ENCODE results near the gene ETDA.

Gene ETDA

DNA sequence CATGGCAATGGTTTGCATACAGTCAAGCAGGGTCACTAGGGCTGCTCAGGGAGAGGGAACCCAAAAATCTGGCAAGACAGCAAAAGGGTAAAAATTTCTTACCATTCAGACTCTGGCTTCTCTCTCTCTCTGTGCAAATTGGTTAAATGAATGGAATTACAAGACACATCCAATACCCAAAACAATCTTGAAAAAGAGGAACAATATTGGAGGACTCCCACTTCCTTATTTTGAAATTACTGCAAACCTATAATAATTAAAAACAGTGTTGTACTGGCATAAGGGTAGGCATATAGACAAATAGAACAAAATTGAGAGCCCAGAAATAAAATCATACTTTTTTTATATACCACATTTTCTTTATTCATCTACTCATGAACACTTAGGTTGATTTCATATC lies 24.1 kb downstream of the ETDA start:
- Histone ChIP-seq H3K4me3 (replicated peaks; ENCODE audit: insufficient read depth, low read length) (no peak overlapping the region), H3K27ac (replicated peaks) (no peak overlapping the region), H3K27me3 (ENCODE audit: insufficient read depth, poor library complexity, severe bottlenecking) (no peaks in the 10 kb centered on the region)
- TF ChIP-seq, protein P1, sequence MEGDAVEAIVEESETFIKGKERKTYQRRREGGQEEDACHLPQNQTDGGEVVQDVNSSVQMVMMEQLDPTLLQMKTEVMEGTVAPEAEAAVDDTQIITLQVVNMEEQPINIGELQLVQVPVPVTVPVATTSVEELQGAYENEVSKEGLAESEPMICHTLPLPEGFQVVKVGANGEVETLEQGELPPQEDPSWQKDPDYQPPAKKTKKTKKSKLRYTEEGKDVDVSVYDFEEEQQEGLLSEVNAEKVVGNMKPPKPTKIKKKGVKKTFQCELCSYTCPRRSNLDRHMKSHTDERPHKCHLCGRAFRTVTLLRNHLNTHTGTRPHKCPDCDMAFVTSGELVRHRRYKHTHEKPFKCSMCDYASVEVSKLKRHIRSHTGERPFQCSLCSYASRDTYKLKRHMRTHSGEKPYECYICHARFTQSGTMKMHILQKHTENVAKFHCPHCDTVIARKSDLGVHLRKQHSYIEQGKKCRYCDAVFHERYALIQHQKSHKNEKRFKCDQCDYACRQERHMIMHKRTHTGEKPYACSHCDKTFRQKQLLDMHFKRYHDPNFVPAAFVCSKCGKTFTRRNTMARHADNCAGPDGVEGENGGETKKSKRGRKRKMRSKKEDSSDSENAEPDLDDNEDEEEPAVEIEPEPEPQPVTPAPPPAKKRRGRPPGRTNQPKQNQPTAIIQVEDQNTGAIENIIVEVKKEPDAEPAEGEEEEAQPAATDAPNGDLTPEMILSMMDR (IDR thresholded peaks at IDR 0.05; ENCODE audit: insufficient read depth, low read length) = no peak
- TF ChIP-seq, protein P2, sequence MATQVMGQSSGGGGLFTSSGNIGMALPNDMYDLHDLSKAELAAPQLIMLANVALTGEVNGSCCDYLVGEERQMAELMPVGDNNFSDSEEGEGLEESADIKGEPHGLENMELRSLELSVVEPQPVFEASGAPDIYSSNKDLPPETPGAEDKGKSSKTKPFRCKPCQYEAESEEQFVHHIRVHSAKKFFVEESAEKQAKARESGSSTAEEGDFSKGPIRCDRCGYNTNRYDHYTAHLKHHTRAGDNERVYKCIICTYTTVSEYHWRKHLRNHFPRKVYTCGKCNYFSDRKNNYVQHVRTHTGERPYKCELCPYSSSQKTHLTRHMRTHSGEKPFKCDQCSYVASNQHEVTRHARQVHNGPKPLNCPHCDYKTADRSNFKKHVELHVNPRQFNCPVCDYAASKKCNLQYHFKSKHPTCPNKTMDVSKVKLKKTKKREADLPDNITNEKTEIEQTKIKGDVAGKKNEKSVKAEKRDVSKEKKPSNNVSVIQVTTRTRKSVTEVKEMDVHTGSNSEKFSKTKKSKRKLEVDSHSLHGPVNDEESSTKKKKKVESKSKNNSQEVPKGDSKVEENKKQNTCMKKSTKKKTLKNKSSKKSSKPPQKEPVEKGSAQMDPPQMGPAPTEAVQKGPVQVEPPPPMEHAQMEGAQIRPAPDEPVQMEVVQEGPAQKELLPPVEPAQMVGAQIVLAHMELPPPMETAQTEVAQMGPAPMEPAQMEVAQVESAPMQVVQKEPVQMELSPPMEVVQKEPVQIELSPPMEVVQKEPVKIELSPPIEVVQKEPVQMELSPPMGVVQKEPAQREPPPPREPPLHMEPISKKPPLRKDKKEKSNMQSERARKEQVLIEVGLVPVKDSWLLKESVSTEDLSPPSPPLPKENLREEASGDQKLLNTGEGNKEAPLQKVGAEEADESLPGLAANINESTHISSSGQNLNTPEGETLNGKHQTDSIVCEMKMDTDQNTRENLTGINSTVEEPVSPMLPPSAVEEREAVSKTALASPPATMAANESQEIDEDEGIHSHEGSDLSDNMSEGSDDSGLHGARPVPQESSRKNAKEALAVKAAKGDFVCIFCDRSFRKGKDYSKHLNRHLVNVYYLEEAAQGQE (IDR thresholded peaks at IDR 0.05; ENCODE audit: insufficient replicate concordance, low read depth) = no peak
- peak; percentile 85 for TF ChIP-seq SPI1 (IDR thresholded peaks at IDR 0.05; ENCODE audit: borderline replicate concordance, low read depth)
- no peak for TF ChIP-seq GABPA (IDR thresholded peaks at IDR 0.05; ENCODE audit: low read depth)
- TF ChIP-seq POLR2AphosphoS5 (IDR thresholded peaks at IDR 0.05; ENCODE audit: low read depth) = no peak
- DNase-seq (ENCODE audit: low read depth in 1 of 2, low spot score in 1 of 2) = no peak

DNA sequence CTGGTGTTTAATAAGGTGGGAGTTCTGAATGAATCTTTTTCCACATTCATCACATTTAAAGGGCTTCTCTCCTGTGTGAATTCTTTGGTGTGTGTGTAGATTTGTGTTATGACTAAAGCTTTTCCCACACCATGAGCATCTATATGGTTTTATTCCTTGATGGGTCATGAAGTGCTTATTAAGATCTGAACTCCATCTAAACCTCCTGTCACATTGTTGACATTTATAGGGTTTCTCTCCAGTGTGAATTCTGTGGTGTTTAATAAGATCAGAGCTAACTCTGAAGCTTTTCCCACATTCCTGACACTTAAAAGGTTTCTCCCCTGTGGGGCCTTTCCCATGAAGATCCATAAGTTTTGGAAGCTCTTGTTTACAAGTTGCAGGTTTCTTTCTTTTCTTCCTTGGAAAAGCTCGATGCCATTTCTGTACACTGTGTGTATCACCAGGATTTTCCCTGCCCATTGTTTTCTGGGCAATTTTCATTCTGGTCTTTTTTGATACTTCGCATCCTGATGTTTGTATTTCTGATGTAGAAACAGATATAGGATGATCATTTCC lies 35.5 kb downstream of the ETDA start:
- no peak for DNase-seq (ENCODE audit: low read depth in 1 of 2, low spot score in 1 of 2)
- no peaks in the 10 kb centered on the region for H3K27me3 ChIP-seq (ENCODE audit: insufficient read depth, poor library complexity, severe bottlenecking)
- TF ChIP-seq SPI1 (IDR thresholded peaks at IDR 0.05; ENCODE audit: borderline replicate concordance, low read depth) (no peak), GABPA (IDR thresholded peaks at IDR 0.05; ENCODE audit: low read depth) (no peak), POLR2AphosphoS5 (IDR thresholded peaks at IDR 0.05; ENCODE audit: low read depth) (no peak)
- TF ChIP-seq, protein P1 (IDR thresholded peaks at IDR 0.05; ENCODE audit: insufficient read depth, low read length) = no peak
- TF ChIP-seq, protein P2 (IDR thresholded peaks at IDR 0.05; ENCODE audit: insufficient replicate concordance, low read depth) = no peak

DNA sequence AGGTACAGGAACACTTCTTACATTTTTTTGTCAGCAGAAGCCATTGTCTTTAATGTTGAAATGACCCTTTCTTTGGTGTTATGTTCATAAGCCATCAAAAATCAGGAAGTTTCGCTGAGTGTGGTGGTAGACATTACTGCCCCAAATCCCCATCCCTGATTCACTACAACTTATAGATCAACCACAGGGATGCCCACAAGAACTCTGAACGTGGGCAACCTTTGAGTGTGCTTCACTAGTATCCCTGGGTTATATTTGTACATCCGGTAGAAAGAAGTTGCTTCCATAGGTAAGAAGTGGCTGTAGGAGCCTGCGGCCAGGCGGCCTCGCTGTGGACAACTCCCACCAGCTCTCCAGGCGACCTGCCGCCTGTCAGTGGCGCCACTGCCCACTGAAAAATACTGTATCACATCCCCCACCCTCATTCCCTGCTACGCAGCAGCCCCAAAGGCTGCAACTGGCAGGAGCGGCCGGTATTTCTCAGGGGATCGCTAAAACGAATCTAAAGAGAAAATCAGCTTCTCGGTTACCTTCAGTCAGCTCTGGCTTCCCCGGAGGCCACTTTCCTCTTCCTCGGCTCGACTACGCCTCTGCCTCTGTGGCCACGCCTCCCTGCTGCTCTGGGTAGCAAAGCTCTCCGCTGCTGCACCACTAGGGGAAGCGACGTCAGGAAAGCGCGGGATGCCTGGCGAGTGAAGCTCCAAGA lies 43.5 kb downstream of the ETDA start:
- no peak for DNase-seq (ENCODE audit: low read depth in 1 of 2, low spot score in 1 of 2)

More for the DNA sequence above, 35.5 kb downstream of the ETDA start:
- Histone ChIP-seq H3K27ac (replicated peaks) (no peak overlapping the region), H3K4me3 (replicated peaks; ENCODE audit: insufficient read depth, low read length) (no peak overlapping the region)

More for the DNA sequence above, 43.5 kb downstream of the ETDA start:
- no peaks in the 10 kb centered on the region for H3K27me3 ChIP-seq (ENCODE audit: insufficient read depth, poor library complexity, severe bottlenecking)
- H3K4me3 ChIP-seq (replicated peaks; ENCODE audit: insufficient read depth, low read length) = no peak overlapping the region
- no peak overlapping the region for H3K27ac ChIP-seq (replicated peaks)
- TF ChIP-seq, protein P2 (IDR thresholded peaks at IDR 0.05; ENCODE audit: insufficient replicate concordance, low read depth) = no peak
- no peak for TF ChIP-seq SPI1 (IDR thresholded peaks at IDR 0.05; ENCODE audit: borderline replicate concordance, low read depth)
- no peak for TF ChIP-seq GABPA (IDR thresholded peaks at IDR 0.05; ENCODE audit: low read depth)
- TF ChIP-seq, protein P1 (IDR thresholded peaks at IDR 0.05; ENCODE audit: insufficient read depth, low read length) = no peak
- no peak for TF ChIP-seq POLR2AphosphoS5 (IDR thresholded peaks at IDR 0.05; ENCODE audit: low read depth)

Data from HL-60 (cell line).